CD4-positive, alpha-beta T cell treated with Interleukin-17A for 4 hours (primary cell): ENCODE results near the gene RNF182.
"Not testable (repeated sequence)": the region's sequence is repeated elsewhere in the genome, so short reads cannot be mapped to it uniquely, and the experiment has no call there.

Source experiments
- DNase-seq: peaks from one replicate; pipeline ENCODE4 v3.0.0-alpha.2; 2020; ENCODE audit warnings: mixed read lengths

Gene RNF182

GRCh38 chr6:13972602-13973001 is 47.9 kb downstream of the RNF182 start:
- DNase-seq, result not testable (repeated sequence)

- not testable (repeated sequence) for DNase-seq
Measured at GRCh38 chr6:13973422-13973821, 48.7 kb downstream of the RNF182 start.

- DNase-seq, result no peak
Measured at GRCh38 chr6:13978102-13978640, 53.4 kb downstream of the RNF182 start.

GRCh38 chr6:13978787-13979186 is 54.0 kb downstream of the RNF182 start:
- no peak for DNase-seq

- no peak for DNase-seq
Measured at GRCh38 chr6:13979284-13980171, 54.8 kb downstream of the RNF182 start.

GRCh38 chr6:13980534-13980933 is 55.8 kb downstream of the RNF182 start:
- no peak for DNase-seq

- DNase-seq, result no peak
Measured at GRCh38 chr6:13985663-13986325, 61.0 kb downstream of the RNF182 start.

GRCh38 chr6:13986700-13987399 is 62.1 kb downstream of the RNF182 start:
- no peak for DNase-seq

GRCh38 chr6:13987400-13987865 is 62.7 kb downstream of the RNF182 start:
- DNase-seq, result no peak

GRCh38 chr6:13988049-13988738 is 63.4 kb downstream of the RNF182 start:
- no peak for DNase-seq

- DNase-seq, result no peak
Measured at GRCh38 chr6:13988908-13989307, 64.2 kb downstream of the RNF182 start.

GRCh38 chr6:13989496-13990144 is 64.9 kb downstream of the RNF182 start:
- DNase-seq, result no peak

GRCh38 chr6:13990796-13991195 is 66.0 kb downstream of the RNF182 start:
- DNase-seq, result no peak

- no peak for DNase-seq
Measured at GRCh38 chr6:13991393-13991792, 66.6 kb downstream of the RNF182 start.

GRCh38 chr6:13992417-13993055 is 67.8 kb downstream of the RNF182 start:
- DNase-seq, result no peak

GRCh38 chr6:13993416-13993815 is 68.7 kb downstream of the RNF182 start:
- no peak for DNase-seq

- no peak for DNase-seq
Measured at GRCh38 chr6:13998356-13998755, 73.6 kb downstream of the RNF182 start.

- DNase-seq, result no peak
Measured at GRCh38 chr6:14000901-14001300, 76.1 kb downstream of the RNF182 start.

- no peak for DNase-seq
Measured at GRCh38 chr6:14001329-14002012, 76.7 kb downstream of the RNF182 start.

GRCh38 chr6:14002176-14002947 is 77.6 kb downstream of the RNF182 start:
- DNase-seq, result no peak
